HS-27A (cell line): ENCODE data around the gene PTPN7.
"Not testable (repeated sequence)": the region's sequence is repeated elsewhere in the genome, so short reads cannot be mapped to it uniquely, and the experiment has no call there.

Source experiments
- DNase-seq: peaks from one replicate; pipeline ENCODE4 v3.0.0-alpha.2; 2012; ENCODE audit warnings: low read depth, missing footprints

The PTPN7 gene

DNA sequence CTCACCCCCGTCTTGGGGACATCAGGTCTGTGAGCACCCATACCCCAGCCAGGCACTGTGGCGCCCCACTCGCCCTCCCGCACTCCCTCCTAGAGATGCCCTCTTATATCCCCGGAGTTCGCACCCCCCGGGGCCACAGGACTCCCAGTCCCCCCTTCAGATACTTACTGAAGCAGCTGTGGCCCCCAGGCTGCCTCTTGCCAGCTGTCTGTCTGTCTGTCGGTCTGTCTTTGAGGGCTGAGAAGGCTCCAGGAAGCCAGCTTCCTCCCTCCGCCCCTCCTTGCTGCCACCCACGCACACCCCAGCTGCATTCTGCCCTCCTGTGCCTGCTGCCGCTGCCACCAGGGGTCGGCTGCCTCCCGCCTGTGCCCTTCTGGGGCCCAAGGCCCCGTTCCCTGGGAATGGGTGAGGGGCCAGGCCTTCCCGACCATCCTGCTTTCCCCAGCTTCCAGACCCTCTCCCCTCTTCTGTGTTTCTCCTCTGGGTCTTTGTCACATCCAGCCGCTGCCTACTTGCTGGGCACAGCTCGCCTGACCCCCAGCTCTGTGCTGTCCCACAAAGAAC lies at the start of gene PTPN7:
Gene PTPN7, minus strand, starts transcription at position 226 of the 564 bp plus-strand sequence. CDS start 1,200 bp downstream, outside the sequence.
- DNase-seq, result no peak

DNA sequence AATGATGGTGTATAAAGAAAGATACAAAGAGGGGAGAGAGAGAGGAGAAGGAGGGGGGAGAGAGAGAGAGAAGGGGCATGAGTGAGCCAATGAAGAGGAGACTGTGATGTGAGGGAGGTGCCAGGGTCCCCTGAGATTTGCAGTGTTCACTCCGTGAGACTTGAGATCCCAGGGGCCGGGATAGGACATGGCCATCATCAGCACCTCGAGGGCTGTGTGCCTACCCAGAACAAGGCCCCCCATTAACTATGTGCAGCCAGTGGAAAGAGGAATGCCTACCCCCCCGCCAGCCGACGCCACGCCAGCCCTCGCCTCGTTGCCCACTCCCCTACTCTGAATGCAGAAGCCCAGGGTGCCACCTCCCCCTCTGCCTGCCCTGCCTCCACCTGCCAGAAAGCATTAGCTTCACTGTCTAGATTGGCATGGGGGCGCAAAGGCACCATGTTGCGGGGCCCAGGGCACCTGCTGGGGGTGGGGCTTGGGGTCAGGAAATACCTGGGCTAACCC lies 48.0 kb upstream of the PTPN7 start:
- DNase-seq, result no peak

DNA sequence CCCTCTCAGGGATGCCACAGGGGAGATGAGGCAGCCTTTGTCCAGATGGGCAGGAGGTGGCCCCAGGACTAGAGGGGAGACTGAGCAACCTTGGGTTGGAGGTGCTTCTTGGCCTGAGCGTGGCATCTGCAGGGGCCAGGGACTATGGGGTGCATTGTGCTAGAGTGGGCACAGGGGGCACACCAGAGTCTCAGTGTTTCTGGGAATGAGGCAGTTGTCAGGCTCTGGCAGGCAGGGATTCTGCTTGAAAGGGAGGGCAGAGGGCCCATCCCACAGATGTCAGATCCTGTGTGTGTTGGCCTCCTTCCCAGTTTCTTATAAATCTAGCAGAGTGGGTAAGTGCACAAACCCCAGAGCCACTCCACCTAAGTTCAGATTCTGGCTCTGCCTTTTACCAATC lies 46.9 kb upstream of the PTPN7 start:
- DNase-seq, result no peak

DNA sequence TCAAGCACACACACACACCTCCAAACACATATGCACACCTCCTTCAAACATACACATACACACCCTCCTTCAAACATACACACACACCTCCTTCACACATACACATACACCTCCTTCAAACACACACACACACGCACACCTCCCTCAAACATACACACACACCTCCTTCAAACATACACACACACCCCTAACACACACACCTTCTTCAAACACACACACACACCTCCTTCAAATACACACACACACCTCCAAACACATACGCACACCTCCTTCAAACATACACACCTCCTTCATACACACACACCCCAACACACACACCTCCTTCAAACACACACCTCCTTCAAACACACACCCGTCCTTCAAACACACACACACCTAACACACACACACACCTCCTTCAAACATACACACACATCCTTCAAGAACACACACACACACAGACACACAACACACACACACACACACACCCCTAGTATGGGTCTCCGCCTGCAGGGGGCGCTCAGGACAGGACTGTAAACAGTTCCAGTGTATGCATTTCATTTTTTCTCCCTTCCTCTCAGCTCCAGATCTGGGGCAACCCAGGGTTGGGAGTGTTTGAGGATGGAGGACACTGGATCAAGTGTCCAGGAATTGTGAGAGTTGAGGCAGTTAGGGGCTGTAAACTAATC lies 45.3 kb upstream of the PTPN7 start:
- DNase-seq, result no peak

DNA sequence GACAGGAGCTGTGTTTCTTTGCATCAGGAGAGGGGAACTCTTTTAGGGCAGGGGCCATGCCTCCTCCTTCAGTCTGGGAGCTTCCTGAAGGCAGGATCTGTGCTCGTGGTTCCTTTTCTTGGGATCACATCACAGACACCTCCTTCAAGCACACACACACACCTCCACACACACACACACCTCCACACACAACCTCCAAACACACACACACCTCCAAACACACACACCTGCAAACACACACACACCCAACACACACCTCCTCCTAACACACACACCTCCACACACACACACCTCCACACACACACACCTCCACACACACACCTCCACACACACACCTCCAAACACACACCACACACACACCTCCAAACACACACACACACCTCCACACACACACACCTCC lies 43.7 kb upstream of the PTPN7 start:
- no peak for DNase-seq

DNA sequence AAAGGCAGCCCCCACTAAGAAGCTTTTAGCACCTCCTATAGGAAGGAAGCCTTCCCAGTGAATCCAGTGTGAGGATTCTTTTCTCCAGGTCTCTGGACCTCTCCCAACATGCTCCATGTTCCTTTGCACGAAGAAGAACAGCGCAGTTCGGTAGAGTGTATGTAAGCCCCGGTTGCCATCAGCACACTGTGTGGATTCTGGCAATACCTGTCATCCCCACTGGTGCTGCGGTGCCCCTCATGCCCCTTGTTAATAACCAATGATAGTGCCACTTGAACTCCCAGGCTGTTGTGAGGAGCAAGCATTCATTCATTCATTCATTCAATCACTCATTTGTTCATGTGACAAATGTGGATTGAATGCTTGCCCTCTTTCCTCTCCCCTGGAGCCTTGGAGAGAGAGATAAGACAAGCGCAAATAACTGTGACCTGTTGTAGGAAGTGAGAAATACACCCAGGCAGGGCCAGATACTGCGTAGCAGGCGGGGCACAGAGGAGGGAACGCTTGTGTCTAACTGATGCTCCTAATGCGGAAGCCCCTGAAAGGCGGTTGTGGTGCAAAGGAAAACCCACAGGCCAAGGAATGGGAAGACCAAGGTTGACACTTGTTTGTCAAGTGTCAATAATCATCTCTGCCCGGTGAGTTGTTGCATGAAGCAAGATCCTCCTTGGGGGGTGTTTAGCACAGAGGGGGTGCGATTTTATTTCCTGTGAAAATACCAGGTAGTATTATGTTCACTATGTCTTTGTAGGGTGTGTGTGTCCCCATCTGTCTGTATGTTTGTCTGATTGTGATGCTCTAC lies 43.0 kb upstream of the PTPN7 start:
- no peak for DNase-seq

DNA sequence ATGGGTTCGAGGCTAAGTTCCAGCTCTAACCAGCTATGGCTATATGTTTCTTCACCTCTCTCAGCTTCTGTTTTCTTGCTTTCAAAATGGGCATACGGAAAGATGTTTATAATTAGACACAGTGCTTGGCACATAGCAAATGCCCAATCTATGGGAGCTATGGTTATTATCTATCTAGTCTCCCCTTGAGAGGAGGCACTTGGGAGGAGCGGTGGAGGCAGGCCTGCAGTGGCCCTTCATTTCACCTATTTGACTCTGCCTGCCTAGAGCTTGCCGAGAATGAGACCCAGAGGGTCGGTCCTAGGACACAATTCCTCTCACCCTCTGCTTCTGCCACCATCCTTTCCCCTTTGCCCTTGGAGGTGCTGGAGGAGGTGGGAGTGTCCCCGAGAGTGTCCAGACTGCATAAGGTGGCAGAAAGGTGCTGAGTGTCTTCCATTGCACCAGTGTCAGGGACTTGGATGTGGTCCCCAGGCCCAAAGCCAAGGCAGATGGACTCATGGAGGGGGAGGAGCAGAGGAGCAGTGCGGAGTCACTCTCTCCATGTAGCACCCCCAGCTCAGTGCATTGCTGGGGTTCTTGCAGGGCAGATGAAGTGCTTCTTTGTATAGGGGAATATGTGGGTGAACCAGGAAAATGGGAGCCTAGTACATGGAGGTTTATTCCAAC lies 42.2 kb upstream of the PTPN7 start:
- DNase-seq, result no peak

DNA sequence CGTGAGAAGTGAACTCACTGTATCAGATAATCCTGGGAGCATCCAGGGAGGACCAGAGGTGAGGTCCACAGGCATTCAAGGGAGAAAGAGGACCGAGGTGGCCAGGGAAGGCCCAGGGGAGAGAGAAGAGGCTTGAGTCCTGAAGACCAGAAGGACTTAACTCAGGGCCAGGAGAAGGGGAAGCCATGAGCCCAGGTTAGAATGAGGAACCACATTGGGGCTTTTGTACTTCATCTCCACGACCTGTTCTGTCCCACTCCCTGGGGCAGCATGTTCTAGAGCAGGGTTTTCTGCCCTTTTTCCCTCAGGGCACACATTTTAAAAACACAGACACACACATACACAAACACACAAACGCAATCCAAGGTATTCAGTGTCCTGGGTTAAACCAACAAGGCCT lies 41.6 kb upstream of the PTPN7 start:
- DNase-seq, result no peak

DNA sequence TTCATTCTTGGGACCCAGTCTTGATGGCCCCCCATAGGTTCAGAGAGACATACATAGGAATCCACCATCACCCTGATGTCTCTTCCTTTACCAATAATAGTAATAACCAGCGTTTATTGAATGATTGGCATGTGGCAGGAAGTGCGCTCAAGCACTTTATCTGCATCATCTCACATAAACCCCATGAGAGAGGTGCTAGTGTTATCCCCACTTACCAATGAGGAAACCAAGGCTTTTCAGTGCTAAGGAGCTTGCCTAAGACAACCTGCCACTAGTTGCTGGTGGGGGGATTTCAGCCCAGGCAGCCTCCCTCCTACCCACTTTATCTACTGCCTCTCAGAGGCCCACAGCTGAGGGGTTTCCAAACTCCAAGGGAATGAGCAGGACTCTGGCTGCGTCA lies 40.9 kb upstream of the PTPN7 start:
- no peak for DNase-seq

DNA sequence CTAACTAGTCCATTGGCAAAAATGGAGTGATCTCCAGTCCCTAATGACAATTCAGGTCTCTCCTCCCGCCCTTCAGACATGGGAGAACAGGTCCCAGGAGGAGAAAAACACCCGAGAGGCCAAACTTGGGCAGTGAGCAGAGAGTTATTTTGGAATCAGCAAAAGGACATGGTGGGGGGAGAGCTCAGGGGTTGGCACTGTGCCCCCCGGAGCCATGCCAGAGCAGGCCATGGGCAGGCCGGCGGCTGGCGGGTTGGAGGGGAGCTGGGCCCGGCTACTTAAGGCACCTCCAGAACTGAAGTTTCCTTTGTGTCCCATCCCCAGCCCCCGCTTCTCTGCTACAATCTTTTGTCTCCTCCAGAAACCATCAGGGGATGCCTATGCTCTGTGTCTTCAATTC lies 40.3 kb upstream of the PTPN7 start:
- no peak for DNase-seq

DNA sequence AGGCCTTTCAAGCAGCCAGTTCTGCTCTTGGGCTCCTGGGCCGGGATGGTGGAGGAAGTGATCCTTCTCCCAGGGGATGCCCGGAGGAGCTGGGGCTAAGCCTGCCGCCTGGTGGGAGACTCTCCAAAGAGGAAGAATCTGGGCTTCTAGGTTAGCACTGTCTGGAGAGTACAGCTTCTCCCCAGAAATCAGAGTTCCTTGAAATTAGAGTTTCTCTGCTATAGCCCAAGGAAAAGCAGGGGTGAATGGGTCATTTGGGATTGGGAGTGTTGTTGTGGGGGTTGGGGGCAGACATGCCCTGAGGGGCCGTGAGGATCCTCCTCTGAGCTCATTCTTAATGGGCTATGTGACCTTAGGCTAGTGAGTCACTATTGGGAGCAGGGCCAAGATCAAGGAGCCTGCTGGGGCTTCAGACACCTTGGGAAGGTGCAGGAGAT lies 39.7 kb upstream of the PTPN7 start:
- DNase-seq, result no peak

DNA sequence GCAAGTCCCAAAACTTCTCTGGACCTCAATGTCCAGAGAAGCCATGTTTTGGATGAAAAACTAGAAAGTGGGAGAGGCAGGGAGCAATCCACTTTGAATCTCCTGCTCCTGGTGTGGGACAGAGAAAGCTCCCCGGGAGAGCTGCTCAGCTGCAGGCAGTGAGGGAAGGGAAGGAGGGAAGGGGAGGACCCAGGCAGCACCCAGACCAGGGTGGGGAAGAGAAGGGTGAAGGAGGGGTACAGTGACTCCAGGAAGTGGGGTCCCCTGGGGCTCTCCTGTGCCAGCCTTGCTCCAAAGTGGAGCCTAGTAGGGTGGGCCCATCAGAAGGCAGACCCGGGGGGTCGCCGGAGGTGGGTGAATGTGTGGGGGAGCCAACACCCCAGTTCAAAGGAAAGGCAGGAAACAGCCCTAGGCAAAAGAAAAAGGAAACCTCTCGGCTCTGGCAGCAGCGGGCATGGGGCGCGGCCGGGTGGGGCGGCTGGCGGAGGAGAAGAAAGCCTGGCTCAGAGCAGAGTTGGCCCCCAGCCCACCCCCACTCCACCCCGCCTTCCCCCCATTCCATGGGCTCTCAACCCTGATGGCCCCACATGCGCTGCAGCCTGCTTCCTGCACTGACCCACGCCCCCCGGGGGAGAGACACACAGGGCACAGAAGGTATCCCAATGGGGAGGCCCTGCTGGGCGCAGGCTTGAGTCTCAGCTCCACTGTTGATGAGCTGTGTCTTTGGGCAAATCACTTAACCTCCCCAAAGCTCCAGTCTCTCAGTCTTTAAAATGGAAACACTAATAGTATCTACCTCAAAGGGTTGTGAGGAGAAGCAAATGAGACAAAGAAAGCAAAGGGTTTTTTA lies 38.9 kb upstream of the PTPN7 start:
- no peak for DNase-seq

DNA sequence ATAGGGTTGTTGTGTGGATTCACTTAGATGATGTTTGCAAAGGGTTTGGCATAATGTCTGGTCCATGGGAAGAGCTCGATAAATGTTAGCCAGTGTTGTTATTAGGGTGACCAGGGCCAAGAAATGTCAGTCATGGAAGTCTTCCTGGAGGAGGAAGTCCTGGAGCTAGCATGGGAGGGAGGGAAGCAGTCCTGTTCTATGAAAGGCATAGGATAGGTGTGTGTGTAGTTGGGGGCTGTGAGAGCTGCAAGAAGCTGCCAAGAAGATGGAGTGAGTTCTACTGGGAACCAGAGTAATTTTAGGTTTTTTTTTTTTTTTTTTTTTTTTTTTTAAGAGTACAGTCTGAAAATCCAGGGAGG lies 37.9 kb upstream of the PTPN7 start:
- no peak for DNase-seq

DNA sequence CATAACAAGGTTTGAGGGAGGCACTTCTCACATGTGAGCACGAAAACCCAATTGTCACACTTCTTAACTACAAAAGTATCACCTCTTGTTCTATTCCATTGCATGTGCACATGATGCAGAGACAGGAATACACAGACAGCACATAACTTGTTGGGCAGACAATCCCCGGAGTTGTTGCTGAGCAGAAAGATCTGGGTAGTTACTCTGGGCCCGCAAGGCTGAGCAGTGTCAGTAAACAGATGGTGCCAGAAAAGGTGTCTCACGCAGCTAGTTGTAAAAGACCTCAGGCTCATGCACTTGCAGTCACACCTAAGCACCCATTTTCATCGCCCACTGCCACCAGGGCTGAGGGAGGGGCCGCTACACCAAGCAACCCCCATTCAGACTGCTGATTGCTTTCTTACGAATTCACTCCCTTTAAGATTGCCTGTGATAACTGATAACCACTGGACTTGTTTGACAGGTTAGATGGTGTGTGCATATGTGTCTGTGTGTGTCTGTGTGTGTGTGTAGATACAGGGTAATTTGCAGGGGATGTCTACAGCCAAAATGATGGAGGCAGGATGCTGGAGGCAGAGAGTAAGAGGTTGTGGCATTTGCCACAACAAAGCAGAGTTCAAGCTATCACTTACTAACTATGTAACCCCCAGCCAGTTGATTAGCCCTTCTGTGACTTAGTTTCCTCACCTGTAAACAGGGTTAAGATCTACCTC lies 37.4 kb upstream of the PTPN7 start:
- no peak for DNase-seq

DNA sequence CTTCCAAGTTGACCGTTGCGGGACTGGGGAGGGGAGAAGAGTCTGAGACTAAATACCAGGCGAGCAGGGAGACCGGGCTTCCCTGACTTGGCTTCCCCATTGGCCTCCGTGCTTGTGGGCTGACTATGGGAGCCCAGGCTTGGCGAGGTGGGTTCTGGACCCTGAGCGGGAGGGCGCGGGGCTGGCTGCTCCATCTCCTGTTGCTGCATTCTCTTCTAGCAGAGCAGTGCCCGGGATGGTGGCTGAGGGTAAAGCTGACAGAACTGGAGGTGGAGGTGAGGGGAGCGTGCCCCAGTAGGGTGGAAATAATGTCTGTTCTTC lies 33.9 kb upstream of the PTPN7 start:
- DNase-seq, result no peak

DNA sequence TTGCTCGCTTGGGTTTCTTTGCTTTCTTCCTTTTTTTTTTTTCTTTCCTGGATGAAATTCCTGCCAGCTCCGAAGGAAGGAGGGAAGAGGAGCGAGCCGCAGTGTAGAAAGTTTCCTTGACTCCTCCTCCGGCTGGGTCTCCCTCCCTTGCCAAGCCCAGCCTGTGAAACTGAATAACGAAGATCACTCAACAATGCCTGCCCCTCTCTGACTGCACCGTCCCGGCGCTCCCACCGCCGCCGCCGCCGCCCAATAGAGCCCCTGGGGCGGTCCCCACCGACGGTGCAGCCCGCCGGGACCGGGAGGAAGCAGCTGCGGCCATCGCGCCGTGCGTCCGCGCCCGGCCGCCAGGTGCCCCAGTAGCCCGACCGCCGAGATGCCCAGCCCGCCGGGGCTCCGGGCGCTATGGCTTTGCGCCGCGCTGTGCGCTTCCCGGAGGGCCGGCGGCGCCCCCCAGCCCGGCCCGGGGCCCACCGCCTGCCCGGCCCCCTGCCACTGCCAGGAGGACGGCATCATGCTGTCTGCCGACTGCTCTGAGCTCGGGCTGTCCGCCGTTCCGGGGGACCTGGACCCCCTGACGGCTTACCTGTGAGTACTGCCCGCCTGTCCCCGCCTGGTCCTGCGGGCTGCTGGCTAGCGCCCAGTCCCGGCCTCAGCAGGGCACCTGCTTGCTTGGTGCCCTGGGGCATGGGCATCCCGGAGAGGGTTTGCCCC lies 33.4 kb upstream of the PTPN7 start, which contains the start of gene LGR6:
Gene LGR6, plus strand, starts transcription at position 186 of the 714 bp plus-strand sequence. Its CDS starts 191 bp downstream, at position 377.
- DNase-seq, result no peak

DNA sequence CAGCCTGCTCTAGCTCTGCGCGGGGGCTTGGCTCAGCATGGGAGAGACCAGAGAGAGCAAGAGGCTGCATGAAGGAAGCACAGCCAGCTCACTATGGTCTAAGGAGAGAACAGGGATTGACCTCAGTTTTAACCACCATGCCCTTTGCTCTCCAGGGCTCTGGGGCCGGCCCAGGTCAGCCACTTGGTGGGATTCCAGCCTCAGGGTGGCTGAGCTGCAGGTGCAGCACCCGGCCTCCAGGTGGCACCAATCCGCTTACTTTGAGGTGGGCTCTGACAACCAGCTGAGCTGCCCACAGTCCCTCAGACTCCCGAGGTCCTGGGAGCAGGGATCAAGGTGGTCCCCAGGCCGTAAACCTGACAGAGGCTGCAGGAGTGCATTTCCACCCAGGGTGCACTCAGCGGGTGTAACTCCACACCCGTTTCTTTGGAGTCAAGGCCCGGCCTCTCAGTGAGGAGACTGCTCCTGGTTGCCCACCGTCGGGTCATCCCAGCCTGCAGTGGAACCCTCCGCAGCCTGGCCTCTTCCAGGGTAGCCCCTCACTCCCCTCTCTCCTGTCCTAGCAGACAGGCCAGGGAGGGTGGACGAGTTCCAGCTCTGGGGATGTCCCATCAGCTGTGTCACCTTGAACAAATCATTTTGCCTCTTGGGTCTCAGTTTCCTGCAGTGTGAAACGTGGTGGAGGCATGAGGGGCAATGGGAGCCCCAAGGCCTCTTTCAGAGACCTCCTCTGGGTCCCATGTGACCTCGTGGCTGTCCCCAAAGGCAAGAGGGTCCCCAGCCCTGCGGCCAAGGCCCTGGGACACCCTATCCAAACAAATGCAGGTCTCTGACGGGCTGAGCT lies 32.6 kb upstream of the PTPN7 start:
- no peak for DNase-seq

DNA sequence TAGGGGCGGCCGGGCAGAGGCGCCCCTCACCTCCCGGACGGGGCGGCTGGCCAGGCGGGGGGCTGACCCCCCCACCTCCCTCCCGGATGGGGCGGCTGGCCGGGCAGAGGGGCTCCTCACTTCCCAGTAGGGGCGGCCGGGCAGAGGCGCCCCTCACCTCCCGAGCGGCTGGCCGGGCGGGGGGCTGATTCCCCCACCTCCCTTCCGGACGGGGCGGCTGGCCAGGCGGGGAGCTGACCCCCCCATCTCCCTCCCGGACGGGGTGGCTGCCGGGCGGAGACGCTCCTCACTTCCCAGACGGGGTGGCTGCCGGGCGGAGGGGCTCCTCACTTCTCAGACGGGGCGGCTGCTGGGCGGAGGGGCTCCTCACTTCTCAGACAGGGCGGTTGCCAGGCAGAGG lies 31.0 kb upstream of the PTPN7 start:
- not testable (repeated sequence) for DNase-seq

DNA sequence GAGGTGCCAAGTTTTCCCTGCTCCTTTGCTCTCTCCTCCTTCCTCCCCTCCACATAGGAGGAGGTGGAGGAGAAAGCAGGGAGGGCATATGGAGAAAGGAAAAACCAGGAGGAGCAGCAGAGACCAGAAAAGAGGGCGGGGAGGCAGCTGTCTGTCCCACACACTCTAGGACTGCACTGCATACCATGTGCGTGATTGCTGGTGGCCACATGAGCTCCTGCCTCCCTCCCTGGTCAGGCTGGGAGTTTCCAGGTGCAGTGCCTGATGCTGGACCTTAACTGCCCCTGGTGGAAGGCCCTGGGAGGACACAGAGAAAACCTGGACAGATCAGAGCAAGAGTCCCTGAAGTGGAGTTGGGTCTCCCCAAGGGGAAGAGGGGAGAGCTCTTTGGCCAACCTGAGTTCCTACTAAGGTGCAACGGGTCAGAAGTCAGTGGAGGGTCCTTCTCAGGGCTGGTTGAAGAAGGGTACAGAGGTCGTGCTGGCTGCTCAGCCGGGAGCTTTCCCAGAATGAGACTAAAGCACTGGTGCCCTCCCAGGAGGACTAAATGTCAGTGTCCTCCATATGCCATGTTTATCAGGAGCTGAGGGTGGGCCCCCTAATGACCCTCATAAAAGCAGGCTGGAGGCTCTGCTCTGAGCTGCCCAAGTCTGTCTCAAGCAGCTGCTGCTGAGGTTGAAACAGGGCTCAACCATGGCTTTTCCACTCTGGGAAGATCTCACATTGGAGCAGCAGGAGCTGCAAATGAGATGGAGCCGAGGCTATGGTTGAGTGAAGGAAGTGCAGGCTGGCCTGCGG lies 29.7 kb upstream of the PTPN7 start:
- DNase-seq, result no peak
